Hematopoietic multipotent progenitor cell treated with erythropoietin and hydrocortisone succinate and interleukin-3 and kit ligand, for 17 days (in vitro differentiated cells): Measurements from ENCODE around the gene INPP5B.
"Not testable (repeated sequence)": the region's sequence is repeated elsewhere in the genome, so short reads cannot be mapped to it uniquely, and the experiment has no call there.

Experiments used
- DNase-seq: peaks from one replicate; pipeline ENCODE4 v3.0.0-alpha.2; 2015; ENCODE audit warnings: low spot score

The INPP5B gene

DNA sequence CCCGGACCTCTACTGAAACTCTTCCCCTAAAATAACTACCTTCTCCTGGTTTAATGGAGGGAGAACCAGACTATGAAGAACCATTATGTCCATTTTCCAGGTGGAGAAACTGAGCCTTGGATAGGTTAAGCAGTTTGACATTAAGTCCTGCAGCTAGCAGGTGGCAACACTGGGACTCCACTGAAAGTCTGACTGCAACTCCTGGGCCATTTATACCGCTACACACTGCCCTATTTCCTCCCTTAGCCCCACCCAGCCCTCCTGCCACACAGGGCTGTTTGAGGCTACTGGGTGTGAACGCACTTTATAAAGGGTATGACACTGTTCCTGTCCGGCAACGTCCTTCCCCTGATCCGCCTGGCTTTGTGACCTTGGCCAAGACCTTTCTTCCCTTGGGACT is 511 bp upstream of the INPP5B start:
- no peak for DNase-seq

DNA sequence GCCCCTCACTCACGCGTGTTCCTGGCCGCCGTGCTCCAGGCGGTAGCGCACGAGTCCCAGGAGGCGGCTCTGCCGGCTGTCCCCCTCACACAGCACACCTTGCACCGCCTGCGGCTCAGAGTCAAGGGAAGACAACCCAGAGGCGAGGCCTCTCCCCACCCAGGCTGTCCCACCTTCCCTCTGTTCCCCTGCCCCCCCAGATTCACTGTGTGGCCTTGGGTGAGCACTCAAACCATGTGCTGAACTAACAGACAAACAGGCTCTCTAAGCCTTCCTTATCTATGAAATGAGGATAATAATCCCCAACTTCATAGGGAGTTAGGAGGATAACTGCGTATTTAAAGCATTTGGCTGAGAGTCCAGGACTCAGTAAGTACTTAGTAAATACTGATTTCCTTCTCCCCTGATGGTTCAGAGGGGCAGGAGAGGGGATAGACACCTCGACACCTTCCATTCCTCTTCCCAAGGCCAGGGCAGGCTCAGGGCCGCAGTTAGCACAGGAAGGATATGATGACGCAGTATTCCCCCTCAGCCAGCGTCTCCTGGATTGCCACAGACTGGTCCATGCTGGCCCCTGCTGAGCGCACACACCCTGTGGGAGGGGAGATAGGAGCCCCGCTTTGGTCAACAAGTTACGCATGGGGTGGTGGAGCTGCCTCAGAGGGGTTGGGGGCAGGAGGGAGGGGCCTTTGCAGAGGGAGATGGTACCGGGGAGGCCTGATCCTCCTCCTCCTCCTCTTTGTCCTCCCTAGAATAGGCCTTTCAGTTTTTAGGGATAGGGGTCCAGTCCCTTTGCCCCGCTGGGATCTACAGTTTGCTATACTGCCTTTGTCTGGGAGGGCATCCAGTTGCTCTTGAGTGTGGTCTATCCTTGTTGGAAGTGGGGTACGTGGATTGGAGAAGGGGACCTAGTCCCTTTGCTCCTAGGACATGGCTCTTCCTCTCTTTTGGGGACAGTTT is 830 bp downstream of the INPP5B start:
- DNase-seq = peak; percentile 60

DNA sequence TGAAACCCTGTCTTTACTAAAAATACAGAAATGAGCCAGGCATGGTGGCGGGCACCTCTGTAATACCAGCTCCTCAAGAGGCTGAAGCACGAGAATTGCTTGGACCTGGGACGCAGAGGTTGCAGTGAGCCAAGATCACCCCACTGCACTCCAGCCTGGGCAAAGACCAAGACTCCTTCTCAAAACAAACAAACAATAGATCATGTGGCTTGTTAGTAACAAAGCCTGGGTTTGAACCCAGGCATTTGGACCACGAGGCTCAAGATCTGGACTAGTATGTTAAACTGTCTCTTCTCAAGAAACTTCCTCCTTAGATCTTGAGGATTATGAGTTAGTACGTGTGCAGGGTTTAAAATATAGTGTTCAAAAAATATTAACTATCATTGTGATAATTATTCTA is 1.6 kb downstream of the INPP5B start:
- DNase-seq = no peak

DNA sequence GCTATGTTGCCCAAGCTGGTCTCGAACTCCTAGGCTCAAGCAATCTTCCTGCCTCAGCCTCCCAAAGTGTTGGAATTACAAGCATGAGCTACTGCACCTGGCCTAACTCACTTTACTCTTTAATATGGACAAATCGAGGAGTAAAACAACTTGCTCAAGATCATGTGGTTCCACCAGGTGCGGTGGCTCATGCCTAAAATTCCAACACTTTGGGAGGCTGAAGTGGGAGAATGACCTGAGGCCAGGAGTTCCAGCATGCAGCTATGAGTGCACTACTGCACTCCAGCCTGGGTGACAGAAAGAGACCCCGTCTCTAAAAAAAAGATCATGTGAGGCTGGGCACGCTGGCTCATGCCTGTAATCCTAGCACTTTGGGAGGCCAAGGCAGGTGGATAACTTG is 2.0 kb downstream of the INPP5B start:
- no peak for DNase-seq

DNA sequence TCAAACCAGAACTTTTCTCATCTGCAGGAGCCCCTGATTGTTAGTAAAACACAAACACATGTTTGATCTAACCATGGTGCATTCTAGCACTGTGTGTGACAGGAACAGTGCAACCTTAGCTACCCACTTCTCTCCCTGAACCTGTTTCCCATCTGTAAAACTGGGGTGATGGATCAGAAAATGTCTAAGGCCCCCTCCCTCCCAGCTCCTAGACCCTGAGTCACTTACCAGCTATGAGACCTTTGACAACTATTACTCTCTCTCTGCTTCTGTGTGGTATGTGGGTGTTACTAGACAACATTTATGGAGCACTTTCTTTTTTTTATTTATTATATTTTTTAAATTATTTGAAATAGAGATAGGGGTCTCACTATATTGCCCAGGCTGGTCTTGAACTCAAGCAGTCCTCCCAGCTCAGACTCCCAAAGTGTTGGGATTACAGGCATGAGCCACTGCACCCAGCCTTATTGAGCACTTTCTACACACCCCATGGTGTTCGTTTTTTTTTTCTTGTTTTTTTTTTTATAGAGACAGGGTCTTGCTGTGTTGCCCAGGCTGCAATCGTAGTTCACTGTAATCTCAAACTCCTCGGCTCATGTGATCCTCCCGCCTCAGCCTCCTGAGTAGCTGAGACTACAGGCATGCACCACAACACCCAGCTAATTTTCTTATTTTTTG is 2.6 kb downstream of the INPP5B start:
- no peak for DNase-seq

DNA sequence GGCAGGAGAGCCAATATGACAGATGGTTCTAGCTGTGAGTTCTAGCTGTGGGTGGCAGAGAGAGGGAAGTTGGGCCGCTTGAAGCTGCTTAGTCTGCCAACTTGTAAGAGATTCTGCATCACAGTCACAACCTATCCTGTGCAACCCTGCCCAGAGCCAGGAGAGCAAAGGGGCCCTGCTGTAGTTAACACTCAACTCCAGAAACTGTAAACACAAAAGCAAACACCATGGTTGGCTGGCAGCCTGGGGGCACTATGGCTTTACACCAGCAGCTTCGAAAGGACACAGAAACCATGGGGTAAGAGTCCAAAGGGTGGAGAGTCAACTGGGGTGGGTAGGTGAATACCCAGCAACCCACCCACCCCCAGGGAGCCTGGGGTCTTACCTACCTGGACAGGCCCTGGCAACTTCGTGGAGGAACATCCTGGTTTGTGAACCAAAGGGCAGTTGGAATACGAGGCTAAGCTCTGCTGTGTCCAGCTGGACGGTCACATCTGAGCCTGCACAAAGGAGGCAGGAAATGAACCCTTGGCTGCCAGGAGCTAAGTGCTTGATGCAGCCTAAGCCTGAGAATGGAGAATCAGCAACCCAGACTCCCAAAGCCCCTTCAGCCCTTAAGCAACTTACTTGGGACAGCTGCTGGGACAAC is 6.4 kb downstream of the INPP5B start:
- DNase-seq = no peak

DNA sequence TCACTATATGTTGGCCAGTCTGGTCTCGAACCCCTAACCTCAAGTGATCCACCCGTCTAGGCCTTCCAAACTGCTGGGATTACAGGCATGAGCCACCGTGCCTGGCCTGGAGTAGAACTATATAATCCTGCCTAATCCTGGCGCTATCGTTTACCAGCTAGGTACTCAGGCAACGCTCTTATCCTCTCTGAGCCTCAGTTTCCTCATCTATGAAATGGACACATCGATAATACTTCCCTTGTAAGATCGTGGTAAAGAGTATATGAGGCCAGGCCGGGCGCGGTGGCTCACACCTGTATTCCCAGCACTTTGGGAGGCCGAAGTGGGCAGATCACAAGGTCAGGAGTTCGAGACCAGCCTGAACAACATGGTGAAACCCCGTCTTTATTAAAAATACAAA is 10.1 kb downstream of the INPP5B start:
- not testable (repeated sequence) for DNase-seq

DNA sequence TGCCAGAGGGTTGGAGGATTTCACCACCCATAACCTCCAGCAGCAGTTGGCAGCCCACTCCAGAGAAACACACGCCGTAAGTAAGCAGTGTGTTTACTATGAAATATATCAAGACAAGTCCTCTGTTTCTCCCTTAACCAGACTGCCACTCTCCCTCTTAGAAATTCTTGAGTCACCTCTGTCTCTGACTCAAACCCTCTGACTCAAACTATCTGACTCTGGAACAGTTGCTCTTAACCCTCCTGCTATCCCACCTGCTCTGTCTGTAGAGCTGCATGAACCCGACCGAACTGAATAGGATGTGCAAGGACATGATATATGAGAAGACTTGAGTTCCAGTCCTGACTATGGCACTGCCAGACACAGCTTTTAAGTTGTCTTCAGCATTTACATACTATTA is 14.1 kb downstream of the INPP5B start:
- DNase-seq = no peak

DNA sequence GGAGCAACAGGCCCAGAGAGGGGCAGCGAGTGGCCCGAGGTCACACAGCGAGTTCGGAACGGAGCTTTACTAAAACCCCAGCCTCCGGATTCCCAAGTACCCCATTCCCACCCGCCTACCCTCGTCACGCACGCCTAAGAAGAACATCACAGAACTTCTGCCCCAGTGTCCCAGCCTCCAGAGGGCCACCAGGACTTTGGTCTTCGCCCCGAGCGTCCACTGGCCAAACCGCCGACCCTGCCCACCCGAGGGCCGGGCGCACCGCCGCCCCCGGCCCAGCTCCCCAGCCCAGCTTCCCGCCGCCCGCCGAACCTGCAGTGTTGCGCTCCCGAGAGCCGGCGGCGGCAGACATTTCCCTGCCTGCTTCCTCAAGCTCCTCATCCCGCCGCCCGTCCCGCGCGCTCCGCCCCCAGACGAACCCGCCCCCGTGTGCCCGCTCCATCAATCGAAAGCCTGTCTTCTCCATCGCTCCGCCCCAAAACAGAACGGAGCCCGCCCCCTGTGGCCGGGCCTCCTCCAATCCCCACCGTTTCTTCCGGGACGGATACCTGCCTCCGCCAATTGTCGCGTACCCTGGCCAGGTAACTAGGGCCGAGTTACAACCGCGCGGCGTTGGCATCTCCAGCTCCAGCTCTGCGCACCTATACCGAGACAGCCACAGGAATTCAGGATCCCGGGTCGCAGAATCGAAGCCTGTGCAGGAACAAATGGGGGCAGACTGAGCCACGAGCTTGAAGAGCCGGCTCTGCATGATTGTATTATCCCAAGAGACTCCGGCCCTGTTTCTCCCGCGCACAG is 15.3 kb downstream of the INPP5B start:
- peak; percentile 95 for DNase-seq

DNA sequence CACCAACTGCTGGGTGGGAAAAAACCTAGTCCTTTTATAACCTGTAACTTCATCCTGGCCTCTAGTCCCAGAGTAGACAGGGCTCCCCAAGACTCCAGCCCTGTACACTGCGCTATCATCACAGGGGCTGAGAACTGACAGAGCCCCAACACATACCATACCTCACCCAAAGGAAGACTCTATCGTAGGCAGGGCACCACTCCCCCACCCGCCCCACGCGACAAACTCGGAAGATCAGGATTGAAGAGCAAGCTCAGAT is 15.8 kb downstream of the INPP5B start:
- DNase-seq = no peak

DNA sequence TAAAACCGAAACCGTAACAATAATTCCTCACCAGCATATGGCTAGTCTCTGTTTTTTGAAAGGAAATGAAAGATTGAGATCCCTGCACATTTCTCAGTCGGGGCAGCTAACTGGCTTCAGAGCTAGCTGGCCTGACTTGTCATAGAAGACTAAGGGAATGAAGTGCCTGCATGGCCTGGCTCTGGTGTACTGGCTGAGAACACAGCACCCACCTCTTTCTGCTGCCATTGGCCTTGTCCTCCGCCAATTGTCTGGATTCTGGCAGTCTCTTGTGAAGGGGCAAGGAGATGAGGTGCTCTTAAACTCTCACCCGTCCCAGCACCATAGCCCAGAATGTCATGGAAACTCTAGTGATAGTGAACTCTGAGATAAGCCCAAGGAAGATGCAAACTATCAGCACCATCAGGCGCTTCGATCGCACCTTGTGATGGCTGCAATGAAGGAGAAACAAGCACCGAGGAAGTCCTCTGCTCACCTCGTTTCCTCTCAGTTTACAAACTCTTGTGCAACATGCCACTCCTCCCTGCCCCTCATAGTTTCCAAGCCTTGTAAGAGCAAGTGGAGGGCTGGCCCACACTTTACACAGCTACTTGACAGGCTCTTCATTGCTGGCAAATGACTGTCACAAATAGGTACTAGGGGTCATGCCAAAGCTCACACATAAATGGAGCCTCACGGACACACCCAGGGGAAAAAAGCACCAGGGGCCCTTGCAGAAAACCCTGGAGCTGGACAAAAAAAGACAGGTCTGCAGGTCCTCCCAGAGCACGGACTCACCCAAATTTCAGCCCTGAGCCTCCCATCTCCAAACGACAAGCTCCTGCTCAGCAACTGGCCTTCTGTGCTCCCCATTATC is 16.4 kb downstream of the INPP5B start:
- peak; percentile 31 for DNase-seq

DNA sequence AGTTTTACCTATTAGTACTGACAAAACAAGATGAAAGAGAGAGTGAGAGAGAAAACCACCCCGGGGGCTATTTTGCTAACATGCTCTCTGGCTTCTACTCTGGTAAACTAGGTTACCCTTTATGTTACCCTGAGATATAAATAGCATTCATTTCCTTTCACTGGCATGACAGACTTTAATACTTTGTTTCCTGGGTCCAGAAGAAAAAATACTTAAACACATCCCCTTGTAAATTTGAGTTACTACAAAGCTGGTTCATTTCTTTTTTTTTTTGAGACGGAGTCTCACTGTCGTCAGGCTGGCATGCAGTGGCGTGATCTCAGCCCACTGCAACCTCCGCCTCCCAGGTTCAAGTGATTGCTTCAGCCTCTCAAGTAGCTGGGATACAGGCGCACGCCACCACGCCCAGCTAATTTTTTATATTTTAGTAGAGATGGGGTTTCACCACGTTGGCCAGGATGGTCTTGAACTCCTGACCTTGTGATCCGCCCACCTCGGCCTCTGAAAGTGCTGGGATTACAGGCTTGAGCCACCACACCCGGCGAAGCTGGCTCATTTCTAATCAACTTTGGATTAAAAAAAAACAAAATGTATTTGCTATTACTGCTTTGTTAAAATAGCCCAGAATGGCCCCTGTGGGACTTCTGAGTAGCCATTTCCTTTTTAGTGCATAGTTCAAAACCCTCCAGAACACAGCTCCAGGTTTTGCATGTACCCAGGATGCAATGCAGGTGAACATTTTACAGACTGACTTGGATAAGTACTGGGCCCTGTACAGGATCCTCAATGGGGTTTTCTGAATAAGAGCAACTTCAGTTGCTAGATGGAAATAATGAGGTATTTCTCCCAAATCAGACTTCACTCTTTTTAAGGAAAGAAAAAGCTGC is 20.6 kb downstream of the INPP5B start:
- DNase-seq = no peak

DNA sequence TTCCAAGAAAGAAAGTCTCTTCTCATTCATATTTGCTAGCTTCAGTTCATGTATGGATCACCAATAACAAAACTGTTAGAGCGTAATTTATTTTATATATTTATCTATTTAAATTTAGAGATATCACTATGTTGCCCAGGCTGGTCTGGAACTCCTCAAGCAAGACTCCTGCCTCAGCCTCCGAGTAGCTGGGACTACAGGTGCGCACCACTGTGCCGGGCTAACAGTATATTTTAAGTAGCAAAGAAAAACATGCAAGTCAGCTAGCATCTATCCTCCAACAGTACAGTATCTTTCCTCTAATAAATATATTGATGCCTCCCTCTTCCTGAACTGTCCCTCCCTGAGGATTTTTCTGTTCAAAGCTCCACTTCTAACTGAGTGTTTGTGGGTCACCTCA is 21.5 kb downstream of the INPP5B start:
- no peak for DNase-seq

DNA sequence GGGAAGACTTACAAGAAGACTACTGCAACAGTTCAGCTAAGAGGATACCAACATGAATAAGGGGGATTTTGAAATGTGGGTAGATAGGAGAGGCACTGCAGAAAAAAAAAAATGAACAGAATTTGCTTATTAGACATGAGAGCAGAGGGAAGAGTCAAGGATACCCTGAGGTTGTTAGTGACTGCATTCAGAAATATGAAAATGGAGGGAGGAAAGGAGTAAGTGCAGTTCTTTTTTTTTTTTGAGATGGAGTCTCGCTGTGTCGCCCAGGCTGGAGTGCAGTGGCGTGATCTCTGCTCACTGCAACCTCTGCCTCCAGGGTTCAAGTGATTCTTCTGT is 23.3 kb downstream of the INPP5B start:
- DNase-seq = no peak

DNA sequence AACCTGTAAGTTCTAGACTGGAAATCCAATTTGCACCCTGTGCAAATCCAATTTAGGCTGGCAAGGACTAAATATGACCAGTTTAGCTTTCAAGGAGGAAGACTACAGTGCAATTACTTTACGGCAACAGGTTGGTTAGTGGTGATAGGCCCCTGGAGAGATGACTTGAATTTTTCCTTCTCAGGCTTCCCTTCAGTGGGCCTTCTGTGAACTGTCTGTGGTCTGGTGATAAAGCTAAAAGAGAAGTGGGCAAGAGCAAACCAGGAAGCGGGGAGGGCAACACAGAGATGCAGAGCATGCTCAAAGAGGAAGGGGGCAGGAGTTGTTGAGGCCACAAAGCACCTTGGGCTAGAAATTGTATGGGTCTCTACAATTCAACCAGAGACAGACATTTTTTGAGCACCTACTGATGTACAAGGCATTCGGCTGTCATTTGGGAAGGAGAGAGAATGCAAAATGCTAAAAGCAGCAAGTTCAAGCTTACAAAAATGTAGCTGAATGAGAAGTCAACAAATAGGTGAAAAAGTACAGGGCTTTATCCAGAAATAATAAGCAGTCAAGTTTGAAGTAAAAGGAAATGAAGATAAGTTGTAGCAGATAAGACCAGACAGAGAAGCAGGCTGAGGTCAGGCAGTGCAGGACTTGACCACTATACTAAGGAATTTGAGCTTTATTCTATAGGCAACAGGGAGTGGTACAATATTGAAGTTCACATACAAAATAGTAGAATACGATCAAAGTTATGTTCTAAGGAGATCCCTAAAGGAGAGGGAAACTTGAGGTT is 23.9 kb downstream of the INPP5B start:
- peak; percentile 74 for DNase-seq

DNA sequence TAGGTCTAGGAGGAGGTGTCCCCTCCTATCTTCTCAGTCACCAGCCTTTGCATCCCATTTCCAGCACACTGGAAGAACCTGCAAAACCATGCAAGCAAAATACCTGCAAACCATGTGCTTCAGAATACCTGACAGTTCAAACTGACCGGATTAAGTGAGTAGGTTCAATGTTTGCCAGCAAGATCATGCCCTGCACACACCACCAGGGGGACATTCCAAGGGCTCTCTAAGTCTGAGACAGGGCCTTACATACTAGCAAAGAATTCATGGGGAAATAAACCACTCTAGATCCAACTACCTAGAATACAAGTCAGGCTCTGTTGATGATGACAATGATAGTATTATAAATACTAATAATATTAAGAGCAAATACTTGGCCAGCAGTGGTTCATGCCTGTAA is 27.6 kb downstream of the INPP5B start:
- DNase-seq = peak; percentile 56

DNA sequence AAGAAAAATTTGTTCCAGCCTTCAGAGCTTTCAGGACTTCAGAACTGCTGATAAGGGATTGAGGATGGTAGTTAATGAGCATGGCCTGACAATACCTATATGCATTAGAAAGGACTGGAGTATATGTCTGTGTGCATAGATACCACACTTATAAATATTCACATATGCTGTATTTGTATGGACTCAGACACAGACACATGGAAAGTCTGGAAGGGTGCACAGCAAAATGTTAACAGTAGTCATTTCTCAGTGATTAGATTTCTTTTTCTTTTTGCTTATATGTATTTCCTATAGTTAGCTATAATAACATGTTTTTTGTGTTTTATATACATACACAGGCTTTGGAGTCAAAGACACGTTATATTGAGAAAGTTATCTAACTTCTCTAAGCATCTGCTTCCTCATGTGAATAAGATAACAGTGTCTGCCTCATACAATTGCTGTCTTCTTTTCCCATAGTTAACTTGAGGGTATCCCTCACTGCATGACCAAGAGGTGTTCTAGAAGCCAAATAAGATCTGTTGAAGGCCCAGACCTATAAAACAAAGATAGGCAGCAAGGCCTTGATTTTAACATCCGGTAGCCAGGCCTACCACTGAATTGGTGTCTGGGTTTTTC is 31.3 kb downstream of the INPP5B start:
- no peak for DNase-seq

DNA sequence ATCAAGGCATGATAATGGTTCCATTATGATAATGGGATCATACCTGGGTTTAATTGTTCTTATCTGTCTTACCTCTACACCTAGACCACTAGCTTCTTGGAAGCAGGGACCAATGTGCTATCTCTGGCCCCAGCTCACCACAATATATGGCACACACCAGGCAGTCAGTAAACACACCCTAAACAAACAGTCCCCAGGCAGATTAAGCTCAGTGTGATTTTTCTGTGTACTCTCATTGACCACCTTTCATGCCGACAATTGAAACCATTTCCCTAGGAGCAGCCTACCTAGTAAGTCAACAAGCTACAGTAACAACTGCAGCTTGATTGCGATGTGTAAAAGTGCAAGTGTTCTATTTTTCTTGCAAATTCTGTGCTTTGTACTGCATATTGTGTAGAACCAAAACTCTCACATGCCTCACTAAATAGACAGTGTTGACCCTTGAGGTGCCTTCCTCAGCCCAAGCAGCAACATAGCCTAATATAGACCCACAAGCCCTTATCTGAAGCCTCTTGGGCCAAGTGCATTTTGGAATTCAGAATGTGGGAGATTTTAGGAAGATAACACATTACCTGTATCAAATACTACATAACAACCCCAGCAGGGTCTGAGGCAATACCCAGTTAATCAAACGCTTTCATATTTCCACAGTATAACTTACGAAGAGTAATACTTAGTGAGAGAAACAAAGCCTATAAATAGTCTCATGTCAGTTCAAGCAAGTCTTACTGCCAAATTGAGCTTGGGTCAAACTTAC is 32.0 kb downstream of the INPP5B start:
- no peak for DNase-seq
